C4-2B (cell line): ENCODE data around the gene KRT12.

Experiments used
- CTCF ChIP-seq: fragments of 450-650 bp; conservative IDR thresholded peaks from 2 replicates; pipeline ENCODE4 v1.5.1; 2017; ENCODE audit warnings: mild to moderate bottlenecking
- ZFX ChIP-seq: fragments of 450-650 bp; IDR thresholded peaks from 2 replicates; pipeline ENCODE4 v1.6.1; 2017

GRCh38 chr17:40909755-40910154 lies 42.7 kb upstream of the KRT12 start:
- TF ChIP-seq CTCF: no peak
- TF ChIP-seq ZFX: no peak
